Bone marrow (tissue), 2 donors: Measurements from ENCODE around the gene PTPN3.
"Not testable (repeated sequence)": the region's sequence is repeated elsewhere in the genome, so short reads cannot be mapped to it uniquely, and the experiment has no call there.

Source experiments
- DNase-seq, 2 donors: peaks; one replicate each; lab custom pipeline; 2025; lab: John Stamatoyannopoulos, UW

The PTPN3 gene

GRCh38 chr9:109401169-109401989 is 96.7 kb downstream of the PTPN3 start:
- DNase-seq, result no peak

DNA sequence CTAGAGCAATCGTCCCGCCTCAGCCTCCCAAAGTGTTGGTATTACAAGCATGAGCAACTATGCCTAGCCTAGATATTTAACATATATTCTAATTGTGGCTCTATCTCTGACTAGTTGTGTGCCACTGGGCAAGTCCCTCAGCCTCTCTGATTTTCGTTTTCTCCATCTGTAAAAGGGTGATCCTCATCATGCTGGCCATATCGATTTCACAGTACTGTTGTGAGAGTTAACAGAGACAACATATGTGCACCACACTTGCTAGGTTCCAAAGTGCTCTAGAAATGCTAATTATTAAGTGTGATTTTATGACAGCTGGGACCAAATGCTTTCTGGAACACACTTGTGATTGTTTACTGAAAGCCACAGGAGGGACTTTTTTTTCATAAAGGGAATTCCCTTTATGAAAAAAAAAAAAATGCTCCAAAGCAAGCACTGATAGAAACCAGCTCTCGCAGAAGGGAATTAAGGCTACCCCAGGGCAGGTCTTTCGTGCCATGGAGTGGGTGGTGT is 98.8 kb downstream of the PTPN3 start:
- DNase-seq, result no peak

DNA sequence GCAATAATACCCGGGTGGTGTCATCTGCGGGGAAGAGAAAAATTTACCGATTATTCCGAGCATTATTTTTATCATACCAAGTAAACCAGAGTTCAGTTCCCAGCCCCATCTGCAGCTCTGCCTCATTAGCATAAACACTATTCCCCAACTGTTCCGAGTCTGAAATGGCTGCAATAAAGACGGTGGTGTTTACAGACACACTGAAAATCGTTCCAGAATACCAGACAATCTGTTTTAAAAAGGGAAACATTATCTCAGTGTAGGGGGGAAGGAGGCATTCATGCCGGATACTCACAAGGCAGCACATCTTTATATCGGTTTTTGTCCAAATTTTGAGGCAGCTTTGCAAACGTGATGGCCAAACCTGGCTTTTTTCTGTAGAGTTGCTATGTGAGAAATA is 106.9 kb downstream of the PTPN3 start:
- DNase-seq, result no peak

GRCh38 chr9:109387856-109388255 is 110.3 kb downstream of the PTPN3 start:
- DNase-seq, result no peak

DNA sequence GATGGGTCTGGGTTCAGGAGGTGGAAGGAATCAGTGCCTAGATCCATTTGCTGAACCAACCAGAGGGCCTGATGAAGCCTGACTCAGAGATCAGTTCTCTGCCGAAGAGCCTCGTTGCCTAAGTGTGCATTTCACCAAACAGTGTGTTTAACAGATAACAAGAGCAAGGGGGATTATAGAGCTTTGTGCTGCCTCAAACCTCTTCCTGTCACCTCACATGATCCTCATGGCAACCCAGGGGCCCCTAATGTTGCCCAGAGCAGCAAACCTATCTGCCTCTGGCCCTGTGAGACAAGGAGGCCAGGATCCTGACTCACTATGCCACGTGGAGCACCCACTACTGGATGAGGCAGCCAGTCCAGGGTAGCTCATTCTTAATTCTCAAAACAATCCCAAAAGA is 110.9 kb downstream of the PTPN3 start:
- no peak for DNase-seq

DNA sequence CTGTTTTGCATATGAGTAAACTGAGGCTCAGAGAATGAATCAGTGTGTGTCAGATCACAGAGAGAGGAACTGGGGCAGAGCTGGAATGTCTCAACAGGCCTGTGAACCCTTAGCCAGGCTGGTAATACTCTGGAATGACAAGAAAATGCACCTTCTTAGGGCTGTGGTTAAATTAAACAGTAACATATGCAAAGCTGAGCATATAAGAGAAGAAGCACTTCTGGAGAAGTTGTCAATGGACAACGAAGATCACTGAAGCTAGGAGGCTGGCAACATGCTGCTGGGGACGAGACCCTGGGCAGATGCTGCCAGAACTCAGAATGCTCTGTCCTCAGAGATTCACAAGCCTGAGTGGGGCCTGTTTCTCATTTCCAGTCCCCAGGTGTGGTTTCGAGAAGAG is 112.6 kb downstream of the PTPN3 start:
- no peak for DNase-seq

GRCh38 chr9:109383947-109384346 is 114.2 kb downstream of the PTPN3 start:
- DNase-seq, result no peak

DNA sequence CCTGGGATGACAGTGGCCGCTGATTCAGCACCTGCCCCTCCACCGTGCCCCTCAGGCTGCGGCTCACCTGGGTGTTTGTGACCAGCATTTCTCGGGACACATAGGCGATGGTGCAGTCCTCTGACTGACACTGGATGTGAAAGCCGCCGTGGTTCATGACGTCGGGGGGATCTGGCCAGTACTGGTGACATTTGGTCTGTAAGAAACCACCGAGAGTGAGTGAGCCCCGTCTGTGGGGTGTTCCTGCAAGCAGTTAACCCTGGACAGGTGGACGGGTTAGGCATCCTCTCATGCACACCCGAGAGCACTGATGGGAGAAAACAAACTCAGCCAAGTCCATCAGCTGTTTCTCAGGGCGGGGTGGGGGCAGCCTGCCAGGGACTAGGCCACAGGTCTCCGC is 114.8 kb downstream of the PTPN3 start:
- no peak for DNase-seq

DNA sequence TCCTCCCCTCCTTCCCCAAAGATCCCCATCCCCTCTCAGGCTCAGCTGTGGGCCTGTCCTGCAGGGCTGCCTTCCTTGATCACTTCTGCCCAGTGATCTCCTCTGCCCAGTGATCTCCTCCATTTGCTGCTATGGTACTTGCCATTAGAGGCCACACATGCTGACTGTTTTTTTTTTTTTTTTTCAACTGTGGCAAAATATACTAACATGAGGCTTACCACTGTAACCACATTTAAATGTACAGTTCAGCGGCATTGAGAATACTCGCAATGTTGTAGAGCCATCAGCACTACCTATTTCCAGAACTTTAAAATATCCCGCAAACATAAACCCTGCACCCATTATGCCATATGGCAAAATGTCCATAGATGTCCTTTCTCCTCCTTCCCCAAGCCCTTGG is 115.5 kb downstream of the PTPN3 start:
- no peak for DNase-seq

GRCh38 chr9:109382182-109382581 is 115.9 kb downstream of the PTPN3 start:
- DNase-seq, result no peak

GRCh38 chr9:109381011-109381729 is 116.9 kb downstream of the PTPN3 start:
- no peak for DNase-seq

GRCh38 chr9:109379513-109379912 is 118.6 kb downstream of the PTPN3 start:
- no peak for DNase-seq

GRCh38 chr9:109378316-109378715 is 119.8 kb downstream of the PTPN3 start:
- DNase-seq, result no peak

GRCh38 chr9:109372246-109372645 is 125.9 kb downstream of the PTPN3 start:
- no peak for DNase-seq

GRCh38 chr9:109371374-109371773 is 126.7 kb downstream of the PTPN3 start:
- no peak for DNase-seq

GRCh38 chr9:109369285-109369684 is 128.8 kb downstream of the PTPN3 start:
- no peak for DNase-seq

- DNase-seq, result no peak
These were observed 137.3 kb downstream of the PTPN3 start for GRCh38 chr9:109360771-109361170.

DNA sequence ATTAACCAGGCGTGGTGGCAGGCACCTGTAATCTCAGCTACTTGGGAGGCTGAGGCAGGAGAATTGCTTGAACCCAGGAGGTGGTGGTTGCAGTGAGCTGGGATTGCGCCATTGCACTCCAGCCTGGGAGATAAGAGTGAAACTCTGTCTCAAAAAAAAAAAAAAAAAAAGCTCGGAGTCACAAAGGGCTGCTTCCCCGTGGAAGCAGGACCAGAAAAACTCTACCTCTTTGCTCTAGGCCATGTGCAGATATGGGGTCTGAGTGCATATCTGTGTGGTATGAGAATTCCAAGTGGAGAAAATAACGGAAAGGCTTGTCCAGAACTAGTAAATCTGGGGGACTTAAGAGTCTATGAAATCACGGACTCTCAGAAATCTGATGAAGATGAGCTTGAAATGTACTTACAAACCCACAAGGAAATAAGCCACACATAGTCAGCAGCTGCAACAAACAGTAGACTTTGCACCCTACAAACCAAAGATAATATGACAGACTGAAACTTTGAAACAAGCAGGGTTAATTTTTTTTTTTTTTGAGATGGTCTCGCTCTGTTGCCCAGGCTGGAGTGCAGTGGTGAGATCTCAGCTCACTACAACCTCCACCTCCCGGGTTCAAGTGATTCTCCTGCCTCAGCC is 139.0 kb downstream of the PTPN3 start:
- not testable (repeated sequence) for DNase-seq

DNA sequence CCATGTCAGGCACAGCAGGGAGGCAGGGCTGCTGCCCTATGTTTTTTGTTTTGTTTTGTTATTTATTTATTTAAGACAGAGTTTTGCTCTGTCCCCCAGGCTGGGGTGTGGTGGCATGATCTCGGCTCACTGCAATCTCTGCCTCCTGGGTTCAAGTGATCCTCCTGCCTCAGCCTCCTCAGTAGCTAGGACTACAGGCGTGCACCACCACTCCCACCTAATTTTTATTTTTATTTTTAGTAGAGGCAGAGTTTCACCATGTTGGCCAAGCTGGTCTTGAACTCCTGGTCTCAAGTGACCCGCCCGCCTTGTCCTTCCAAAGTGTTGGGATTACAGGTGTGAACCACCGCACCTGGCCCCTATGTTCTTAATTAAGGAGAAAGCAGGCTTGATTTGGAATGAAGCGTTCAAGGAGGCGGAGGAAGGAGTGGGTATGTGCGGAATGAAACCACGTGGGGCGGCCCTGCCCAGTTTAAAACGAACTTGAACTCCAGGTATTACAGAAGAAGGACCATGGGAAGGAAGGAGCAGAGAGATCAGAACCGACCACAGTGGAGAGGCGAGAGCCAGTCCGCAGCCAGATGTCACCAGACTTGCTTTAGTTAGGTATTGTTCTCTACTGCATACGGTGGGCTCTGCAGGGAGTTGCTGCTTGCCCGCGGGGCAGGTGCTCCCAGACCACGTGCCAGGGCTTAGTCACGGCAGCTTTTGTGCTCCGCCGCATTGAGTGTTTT is 142.4 kb downstream of the PTPN3 start:
- DNase-seq, result no peak

DNA sequence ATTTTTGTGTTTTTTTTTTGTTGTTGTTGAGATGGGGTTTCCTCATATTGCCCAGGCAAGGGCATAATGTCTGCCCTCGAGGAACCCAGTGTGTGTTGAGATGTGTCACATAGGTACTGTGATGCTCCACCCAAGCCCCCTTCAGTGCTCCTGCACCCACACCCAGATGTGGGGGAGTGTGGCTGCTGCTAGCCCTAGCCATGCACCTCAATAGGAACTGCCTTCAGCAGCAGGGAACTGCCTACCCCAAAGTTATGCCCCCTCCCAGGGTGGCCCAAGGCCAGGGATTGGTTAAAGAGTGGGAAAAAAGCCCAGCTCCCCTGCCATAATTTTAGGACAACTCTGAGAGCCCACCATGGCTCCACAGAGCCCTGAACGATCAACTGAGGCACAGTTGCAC is 143.9 kb downstream of the PTPN3 start:
- no peak for DNase-seq

DNA sequence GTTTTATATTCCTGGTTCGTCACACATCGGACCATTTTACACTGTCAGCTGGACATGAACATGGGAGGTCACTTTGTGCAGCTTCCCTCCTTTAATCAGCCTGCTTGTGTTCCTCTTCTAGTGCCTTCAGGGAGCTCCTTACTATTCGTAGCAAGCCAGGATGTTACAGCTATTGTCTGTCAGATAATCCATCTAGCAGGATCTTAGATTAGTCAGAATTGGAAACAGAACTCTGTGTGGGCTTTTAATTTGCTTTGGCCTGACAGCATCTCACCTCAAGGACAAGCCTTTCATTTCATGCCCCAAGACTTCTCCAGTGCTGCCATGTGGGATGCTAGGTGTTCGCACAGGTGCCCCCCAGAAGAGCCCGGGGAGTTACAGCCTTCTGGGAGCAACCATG is 147.1 kb downstream of the PTPN3 start:
- no peak for DNase-seq

- no peak for DNase-seq
These were observed 148.7 kb downstream of the PTPN3 start for GRCh38 chr9:109349421-109349846.
